ENCODE results near the gene DCUN1D3. TPM values are rescaled to one million over a fixed set of nuclear protein-coding genes. Genes with fewer than 3 reads are reported as not detected.

The DCUN1D3 gene
- total and polyA plus RNA-seq, 2 experiments from 2014 or later, result 4.5 to 9.2 TPM

DNA sequence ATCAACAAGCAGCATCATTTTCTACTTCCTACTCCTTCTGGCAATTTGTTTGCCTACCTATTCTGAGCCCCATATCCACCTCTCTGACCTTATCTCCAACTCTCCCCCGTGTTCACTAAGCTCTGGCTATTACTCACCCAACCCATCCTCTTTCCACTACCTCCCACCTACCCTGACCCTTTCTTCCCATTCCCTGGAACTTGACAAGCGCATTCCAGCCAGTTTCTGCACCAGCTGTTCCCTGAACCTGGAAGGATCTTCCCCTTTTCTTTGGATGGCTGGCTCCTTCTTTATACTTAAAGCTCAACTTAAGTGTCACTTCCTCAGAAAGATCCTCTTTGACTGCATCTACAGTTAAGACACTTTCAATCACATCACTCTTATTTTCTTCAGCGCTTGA, 2.2 kb downstream of the DCUN1D3 start:
- H3K27ac ChIP-seq, result no peak overlapping the region
- no peak for TF ChIP-seq CTCF (IDR thresholded peaks at IDR 0.05; ENCODE audit: low read depth, low read length)
- H3K4me3 ChIP-seq, result peak overlapping the region; percentile 1
- peaks cover 23% of the 10 kb centered on the region for H3K4me1 ChIP-seq (ENCODE audit: low read depth)
- no peaks in the 10 kb centered on the region for H3K9me3 ChIP-seq (ENCODE audit: low read depth)
- peak in 1 of 2 donors; percentile 30 for DNase-seq (ENCODE audit: low read depth in 1 of 2, low spot score in 1 of 2)
- H3K36me3 ChIP-seq, result no peaks in the 10 kb centered on the region
- no peaks in the 10 kb centered on the region for H3K27me3 ChIP-seq

DNA sequence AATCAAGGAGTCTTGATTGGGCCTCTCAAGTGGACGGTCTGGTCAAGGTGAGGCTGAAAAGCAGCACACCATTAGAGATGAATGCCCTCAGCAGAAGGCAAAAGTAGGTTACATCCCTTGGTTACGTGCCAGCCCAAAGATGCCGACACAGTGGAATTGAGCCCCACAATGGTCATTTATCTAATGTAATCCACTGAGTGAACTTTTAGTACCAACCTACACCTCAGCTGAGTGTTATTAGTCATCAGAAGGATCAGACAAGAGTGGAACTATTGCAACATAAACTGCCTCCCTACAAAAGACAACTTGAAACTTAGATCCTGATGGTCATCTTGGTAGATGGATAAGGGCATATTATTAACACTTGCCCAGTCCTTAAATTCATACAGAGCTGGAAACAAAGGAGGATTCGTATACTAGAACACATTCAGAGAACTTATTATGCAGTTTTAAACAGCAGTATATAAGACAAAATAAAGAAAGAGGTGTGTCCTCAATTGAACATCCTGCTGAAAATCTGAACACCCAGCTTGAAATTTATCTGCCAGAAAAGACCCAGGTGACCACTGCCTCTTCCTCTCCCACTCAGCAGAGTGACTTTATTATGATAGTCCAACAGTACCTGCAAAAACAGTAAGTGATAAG, 2.8 kb downstream of the DCUN1D3 start:
- H3K27ac ChIP-seq, result no peak overlapping the region
- TF ChIP-seq CTCF (IDR thresholded peaks at IDR 0.05; ENCODE audit: low read depth, low read length), result no peak
- H3K4me3 ChIP-seq, result no peak overlapping the region
- H3K4me1 ChIP-seq (ENCODE audit: low read depth), result peaks cover 23% of the 10 kb centered on the region
- H3K27me3 ChIP-seq, result no peaks in the 10 kb centered on the region
- H3K9me3 ChIP-seq (ENCODE audit: low read depth), result no peaks in the 10 kb centered on the region
- peak in 1 of 2 donors; percentile 70 for DNase-seq (ENCODE audit: low read depth in 1 of 2, low spot score in 1 of 2)
- no peaks in the 10 kb centered on the region for H3K36me3 ChIP-seq

GRCh38 chr16:20894388-20894787, 5.8 kb downstream of the DCUN1D3 start:
- Histone ChIP-seq H3K4me1 (ENCODE audit: low read depth) (peaks cover 16% of the 10 kb centered on the region), H3K9me3 (ENCODE audit: low read depth) (no peaks in the 10 kb centered on the region), H3K36me3 (no peaks in the 10 kb centered on the region), H3K4me3 (no peak overlapping the region), H3K27ac (no peak overlapping the region), H3K27me3 (no peaks in the 10 kb centered on the region)
- DNase-seq (ENCODE audit: low read depth in 1 of 2, low spot score in 1 of 2), result no peak
- no peak for TF ChIP-seq CTCF (IDR thresholded peaks at IDR 0.05; ENCODE audit: low read depth, low read length)

GRCh38 chr16:20889625-20890275, 10.4 kb downstream of the DCUN1D3 start:
- Histone ChIP-seq H3K27ac (no peak overlapping the region), H3K27me3 (no peaks in the 10 kb centered on the region), H3K4me3 (no peak overlapping the region), H3K4me1 (ENCODE audit: low read depth) (no peaks in the 10 kb centered on the region), H3K36me3 (no peaks in the 10 kb centered on the region), H3K9me3 (ENCODE audit: low read depth) (no peaks in the 10 kb centered on the region)
- no peak for DNase-seq (ENCODE audit: low read depth in 1 of 2, low spot score in 1 of 2)
- TF ChIP-seq CTCF (IDR thresholded peaks at IDR 0.05; ENCODE audit: low read depth, low read length), result no peak

GRCh38 chr16:20887207-20887606, 13.0 kb downstream of the DCUN1D3 start:
- H3K9me3 ChIP-seq (ENCODE audit: low read depth), result no peaks in the 10 kb centered on the region
- no peak for DNase-seq (ENCODE audit: low read depth in 1 of 2, low spot score in 1 of 2)
- H3K27ac ChIP-seq, result no peak overlapping the region
- TF ChIP-seq CTCF (IDR thresholded peaks at IDR 0.05; ENCODE audit: low read depth, low read length), result no peak
- no peaks in the 10 kb centered on the region for H3K36me3 ChIP-seq
- H3K4me3 ChIP-seq, result no peak overlapping the region
- H3K4me1 ChIP-seq (ENCODE audit: low read depth), result no peaks in the 10 kb centered on the region
- H3K27me3 ChIP-seq, result no peaks in the 10 kb centered on the region

All from cardiac muscle cell (in vitro differentiated cells and primary cell).